Hypothalamus (tissue), 51 donors: ENCODE results near the gene TEDC1.

Experiments
- DNase-seq, 51 donors: peaks; one replicate each; lab custom pipeline; 2025; lab: John Stamatoyannopoulos, UW

The TEDC1 gene

GRCh38 chr14:105507247-105507646, 16.2 kb downstream of the TEDC1 start:
- DNase-seq: no peak

DNA sequence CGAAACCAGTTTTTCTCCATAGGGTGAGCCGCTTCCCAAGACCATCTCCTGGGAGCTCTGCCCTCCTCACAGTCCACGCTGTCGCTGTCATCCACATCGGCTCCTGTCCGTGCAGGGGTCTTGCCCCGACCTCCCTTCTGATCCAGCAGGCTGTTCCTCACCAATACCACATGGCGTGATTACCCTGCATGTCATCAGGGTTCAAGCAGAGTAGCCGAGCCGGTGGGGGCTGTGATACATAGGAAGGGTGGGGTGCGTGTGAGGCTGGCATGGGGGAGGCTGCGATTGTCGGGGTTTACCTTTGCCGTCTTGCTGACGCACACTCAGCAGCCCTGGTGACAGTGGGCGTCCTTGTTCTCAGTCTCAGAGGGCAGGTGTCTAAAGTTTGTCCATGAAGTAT, 17.0 kb downstream of the TEDC1 start:
- DNase-seq: no peak

- DNase-seq: no peak
Observed at GRCh38 chr14:105508601-105509000, 17.6 kb downstream of the TEDC1 start.

DNA sequence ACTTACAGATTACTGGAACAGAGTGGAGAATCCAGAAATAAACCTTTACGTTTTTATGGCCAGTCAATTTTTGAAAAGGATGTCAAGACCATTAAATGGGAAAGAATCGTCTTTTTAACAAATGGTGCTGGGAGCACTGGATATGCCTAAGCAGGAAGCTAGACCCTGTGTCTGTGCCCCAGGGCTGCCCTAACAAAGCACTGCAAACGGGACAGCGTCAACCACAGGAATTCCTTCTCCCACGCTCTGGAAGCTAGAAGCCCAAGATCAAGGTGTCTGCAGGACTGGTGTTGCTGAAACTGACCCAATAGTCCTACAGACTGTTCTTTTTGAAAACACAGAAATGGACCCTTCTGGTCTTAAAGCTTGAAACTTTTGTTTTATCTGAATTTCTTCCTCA, 26.1 kb downstream of the TEDC1 start:
- no peak for DNase-seq

DNA sequence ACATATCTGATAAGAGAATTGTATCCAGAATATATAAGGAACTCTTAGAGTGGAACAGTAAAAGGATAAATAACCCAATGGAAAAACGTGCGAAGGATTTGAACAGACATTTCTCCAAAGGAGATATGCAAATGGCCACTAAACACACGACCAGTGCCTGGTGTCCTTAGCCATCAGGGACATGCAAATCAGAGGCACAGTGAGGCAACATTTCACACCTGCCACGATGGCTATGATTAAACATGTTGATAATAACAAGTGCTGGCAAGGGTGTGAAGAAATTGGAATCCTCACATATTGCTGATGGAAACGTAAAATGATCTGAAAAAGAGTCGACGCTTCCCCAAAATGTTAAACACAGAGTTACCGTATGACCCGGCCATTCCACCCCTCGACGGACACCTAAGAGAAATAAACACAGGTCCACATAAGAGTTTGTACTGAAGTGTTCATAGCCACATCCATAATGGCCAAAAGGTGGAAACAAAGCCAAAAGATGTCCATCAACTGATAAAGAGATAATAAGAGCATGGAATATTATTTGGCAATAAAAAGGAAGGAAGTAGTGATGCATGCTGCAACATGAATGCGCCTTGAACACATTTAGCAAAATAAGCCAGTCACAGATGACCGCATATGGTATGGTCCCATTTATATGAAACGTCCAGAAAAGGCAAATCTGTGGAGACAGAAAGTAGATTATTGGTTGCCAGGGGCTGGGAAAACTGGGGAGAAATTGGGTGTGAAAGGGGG, 29.1 kb downstream of the TEDC1 start:
- no peak for DNase-seq

DNA sequence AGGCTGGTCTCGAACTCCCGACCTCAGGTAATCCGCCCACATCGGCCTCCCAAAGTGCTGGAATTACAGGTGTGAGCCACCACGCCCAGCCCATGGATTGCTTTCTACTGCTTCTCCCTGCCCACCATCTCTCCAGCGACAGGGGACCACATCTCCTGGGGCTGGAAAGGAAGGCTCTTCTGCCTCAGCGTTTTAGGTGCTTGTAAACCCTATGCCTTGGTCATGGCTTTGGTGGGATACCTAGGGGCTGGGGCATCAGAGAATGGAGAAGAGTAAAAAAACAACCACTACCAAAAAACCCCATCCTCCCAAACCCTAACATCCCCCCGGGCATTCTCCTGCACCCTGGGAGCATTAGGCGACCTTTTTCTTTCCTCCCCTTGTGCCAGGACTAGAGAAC, 34.3 kb downstream of the TEDC1 start:
- no peak for DNase-seq

- peak in 22 of 51 donors; percentile 17 to 80 (median 40) for DNase-seq
Observed at GRCh38 chr14:105525861-105526775, 35.1 kb downstream of the TEDC1 start, which contains the start of gene TMEM121. TMEM121 (plus strand) TSS chr14:105526583; CDS start chr14:105528835, 2,252 bp downstream.

DNA sequence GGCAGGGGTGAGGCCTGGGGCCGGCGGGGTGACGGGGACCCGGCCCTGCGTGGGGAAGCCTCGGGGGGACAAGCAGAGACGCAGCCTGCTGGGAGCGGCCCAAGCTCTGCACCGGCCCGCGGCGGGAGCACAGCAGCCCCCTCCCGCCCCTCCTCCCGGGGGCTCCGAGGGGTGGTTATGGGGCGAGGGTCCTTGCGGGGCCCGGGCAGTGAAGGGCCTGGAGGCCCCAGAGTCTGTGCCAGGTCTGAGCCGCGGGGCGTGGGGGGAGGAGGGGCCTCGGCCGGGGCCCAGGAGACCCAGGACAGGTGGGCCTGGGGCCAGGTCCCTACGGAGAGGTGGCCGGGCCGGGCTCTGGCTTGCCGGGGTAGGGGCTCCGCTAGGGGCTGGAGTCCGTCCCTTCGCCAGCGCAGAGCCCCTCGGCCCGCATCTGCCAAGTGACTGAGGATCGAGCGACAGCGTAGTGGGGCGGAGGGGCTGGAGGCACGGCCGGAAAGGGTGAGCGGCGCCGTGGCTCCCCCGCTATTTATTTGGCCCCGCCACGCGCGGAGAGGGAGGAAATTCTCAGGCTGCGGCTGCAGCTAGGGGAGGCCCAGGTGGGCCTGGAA, 35.8 kb downstream of the TEDC1 start:
- peak in 4 of 51 donors; percentile 17 to 43 (median 37) for DNase-seq

DNA sequence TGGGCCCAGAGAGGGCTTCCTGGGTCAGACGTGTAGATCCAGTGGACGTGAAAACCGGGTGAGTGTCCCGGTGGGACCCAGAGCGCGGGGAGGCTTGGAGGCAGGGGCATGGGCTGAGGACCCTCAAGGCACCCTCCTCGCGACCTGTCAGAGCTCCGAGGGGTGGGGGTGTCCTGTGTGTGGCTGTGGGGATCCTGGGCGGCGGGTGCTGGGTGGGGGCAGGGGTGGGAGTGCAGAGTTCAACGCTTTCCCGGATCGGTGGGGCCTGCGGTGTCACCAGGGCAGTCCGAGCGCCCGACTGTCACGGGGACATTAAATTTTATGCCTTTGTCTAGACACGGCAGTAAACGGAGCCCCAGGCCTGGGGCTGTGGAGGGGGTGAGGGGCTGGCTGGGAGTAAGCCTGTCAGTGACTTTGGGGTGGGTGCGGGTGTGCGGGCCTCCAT, 36.4 kb downstream of the TEDC1 start:
- DNase-seq: no peak

GRCh38 chr14:105527826-105528585, 37.0 kb downstream of the TEDC1 start:
- DNase-seq: peak in 48 of 51 donors; percentile 26 to 87 (median 68)

DNA sequence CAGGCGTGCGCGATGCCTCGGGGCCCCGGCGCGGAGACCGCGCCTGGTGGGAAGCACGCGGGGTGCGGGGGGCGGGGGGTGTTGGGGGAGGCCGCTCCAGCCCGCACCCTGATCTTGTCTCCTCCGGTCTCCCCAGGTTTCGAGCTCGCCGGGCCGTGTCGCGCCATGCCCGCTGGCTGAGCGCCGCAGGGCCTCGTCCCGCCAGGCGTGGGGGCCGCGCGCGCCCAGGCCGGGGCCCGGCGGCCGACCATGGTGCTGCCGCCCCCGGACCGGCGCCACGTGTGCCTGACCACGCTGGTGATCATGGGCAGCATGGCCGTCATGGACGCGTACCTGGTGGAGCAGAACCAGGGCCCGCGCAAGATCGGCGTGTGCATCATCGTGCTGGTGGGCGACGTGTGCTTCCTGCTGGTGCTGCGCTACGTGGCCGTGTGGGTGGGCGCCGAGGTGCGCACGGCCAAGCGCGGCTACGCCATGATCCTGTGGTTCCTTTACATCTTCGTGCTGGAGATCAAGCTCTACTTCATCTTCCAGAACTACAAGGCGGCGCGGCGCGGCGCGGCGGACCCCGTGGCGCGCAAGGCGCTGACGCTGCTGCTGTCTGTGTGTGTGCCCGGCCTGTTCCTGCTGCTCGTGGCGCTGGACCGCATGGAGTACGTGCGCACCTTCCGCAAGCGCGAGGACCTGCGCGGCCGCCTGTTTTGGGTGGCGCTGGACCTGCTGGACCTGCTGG, 37.7 kb downstream of the TEDC1 start:
- peak in 1 of 51 donors; percentile 41 for DNase-seq

DNA sequence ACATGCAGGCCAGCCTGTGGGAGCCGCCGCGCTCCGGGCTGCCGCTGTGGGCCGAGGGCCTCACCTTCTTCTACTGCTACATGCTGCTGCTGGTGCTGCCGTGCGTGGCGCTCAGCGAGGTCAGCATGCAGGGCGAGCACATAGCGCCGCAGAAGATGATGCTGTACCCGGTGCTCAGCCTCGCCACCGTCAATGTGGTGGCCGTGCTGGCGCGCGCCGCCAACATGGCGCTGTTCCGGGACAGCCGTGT, 38.2 kb downstream of the TEDC1 start:
- DNase-seq: no peak

DNA sequence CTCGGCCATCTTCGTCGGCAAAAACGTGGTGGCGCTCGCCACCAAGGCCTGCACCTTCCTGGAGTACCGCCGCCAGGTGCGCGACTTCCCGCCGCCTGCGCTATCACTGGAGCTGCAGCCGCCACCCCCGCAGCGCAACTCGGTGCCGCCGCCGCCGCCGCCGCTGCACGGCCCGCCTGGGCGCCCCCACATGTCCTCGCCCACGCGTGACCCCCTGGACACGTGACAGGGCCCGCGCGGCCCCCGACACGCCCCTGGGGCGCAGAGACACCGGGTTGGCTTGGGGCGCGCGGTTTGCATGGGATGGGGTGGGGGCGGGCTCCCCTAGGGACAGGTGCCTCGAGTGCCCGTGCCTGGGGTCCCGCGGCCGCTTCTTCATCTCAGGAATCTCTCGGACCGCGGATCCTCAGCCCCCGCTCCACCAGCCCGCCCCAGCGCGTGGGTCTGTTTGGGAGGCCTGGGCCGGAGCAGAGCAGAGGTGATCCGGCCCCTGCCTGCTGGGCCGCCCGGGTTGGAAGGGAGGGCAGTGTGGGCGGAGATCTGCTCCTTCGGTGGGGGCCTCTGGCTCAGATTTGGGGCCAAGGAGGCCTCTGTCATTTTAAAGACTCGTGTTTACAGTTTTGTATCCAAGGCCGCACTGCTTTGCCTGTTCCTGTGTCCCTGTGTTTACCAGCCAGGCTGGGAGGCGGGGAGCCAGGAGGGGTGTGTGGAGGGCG, 38.7 kb downstream of the TEDC1 start:
- DNase-seq: no peak

DNA sequence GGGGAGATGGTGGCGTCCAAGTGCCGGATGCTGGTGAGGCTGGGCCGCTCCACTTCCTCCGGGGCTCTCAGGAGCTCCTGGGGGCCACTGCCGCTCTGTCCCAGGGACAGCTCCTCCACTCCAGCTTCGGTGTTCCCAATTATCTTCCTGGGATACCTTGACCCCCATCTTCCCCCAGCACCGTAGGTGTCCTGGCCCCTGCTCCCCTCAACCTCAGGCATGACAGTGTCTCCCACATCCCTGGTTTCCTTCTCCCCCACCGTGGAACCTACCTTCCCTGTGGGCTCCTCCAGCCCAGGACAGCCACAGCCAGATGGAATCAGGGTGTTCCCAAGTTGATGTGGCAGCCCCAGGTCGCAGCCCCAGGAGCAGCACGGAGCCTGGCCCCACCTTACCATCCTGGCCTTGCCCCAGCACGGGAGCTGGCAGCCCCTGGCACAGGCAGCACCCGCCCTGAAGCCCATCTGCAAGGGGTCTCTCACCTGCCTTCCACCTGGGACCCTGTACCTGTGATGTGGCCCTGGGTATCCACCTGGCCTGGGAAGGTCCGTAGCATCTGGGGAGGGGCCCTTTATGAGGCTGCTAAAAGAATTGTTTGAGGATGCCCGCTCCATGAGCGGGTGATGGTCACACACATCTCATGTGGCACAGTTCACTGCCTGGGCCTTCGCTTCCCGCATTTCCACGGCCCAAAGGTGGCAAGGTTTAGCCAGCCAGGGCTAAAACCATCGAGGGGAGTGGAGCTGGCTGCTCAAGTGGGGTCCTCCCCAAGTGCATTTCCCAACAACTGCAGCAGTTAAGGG, 39.4 kb downstream of the TEDC1 start:
- no peak for DNase-seq

DNA sequence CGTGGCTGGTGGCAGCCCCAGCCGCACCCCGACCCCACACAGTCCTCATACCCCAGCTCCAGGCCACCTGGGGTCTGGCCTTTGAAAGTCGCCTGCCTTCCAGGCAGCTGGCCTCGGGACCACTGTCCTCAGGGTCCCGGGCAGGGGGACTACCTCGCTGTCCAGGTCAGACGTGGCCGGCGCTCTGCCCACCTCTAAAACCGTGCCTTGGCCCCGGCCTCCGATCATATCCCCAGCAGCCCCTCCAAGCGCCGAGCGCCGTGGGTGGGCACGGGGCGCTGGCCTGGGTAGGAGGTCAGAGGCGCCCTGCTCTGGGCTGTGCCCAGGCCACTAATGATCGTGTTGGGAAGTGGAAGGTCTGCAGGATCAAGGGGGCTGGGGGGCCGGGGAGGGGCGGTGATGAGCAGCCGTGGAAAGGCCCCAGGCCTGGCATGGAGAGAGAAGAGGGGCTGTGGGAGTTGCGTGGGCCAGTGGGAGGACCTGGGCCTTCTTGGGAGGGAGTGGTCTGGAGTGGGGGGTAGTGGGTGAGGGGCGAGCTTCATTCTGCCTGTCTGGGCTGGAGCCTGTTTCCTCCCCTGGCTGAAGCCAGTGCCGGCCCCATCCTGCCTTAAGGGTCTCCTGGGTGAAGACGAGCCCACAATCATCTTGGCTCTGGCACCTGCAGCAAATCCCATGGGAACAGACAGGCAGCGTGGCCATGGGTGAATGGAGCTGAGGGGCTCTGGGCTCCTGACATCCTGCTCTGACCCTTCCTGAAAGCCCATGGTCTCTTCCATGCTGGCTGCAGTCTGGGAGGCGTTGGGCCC, 40.2 kb downstream of the TEDC1 start:
- DNase-seq: no peak

- no peak for DNase-seq
Observed at GRCh38 chr14:105531894-105532623, 41.0 kb downstream of the TEDC1 start.

DNA sequence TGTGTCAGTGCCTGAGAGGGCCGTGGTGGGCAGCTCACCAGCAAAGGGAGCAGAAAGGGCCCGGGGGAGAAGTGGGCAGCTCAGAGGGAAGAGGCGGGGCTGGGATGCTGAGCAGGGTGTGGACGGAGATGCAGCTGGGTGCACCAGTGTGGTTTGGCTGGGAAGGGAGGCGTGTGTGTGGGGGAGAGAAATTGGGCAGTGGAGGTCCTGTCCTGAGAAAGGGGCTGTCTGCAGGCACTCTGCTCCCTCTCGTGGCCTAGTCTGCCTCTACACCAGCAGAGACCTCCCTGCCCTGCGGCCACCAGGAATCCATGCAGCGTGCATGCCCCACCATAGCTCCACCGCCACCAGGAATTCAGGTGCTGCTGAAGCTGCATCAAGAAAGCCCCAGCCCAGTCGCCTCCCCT, 41.7 kb downstream of the TEDC1 start:
- peak in 1 of 51 donors; percentile 22 for DNase-seq
